Middle frontal gyrus (tissue), 1 donor: ENCODE measurements around the gene PTPN12.
"Not testable (repeated sequence)": the region's sequence is repeated elsewhere in the genome, so short reads cannot be mapped to it uniquely, and the experiment has no call there.

Experiments used
- DNase-seq: peaks from one replicate; pipeline ENCODE4 v3.0.0-alpha.2; 2015; ENCODE audit warnings: low spot score; ENCODE audit errors: extremely low spot score

PTPN12 gene

GRCh38 chr7:77579797-77580196 is 42.7 kb downstream of the PTPN12 start:
- no peak for DNase-seq

GRCh38 chr7:77580762-77581350 is 43.8 kb downstream of the PTPN12 start:
- DNase-seq: no peak

GRCh38 chr7:77587272-77587671 is 50.2 kb downstream of the PTPN12 start:
- no peak for DNase-seq

GRCh38 chr7:77600952-77601351 is 63.9 kb downstream of the PTPN12 start:
- DNase-seq: no peak

GRCh38 chr7:77606562-77606961 is 69.5 kb downstream of the PTPN12 start:
- no peak for DNase-seq

GRCh38 chr7:77619314-77619713 is 82.2 kb downstream of the PTPN12 start:
- no peak for DNase-seq

DNA sequence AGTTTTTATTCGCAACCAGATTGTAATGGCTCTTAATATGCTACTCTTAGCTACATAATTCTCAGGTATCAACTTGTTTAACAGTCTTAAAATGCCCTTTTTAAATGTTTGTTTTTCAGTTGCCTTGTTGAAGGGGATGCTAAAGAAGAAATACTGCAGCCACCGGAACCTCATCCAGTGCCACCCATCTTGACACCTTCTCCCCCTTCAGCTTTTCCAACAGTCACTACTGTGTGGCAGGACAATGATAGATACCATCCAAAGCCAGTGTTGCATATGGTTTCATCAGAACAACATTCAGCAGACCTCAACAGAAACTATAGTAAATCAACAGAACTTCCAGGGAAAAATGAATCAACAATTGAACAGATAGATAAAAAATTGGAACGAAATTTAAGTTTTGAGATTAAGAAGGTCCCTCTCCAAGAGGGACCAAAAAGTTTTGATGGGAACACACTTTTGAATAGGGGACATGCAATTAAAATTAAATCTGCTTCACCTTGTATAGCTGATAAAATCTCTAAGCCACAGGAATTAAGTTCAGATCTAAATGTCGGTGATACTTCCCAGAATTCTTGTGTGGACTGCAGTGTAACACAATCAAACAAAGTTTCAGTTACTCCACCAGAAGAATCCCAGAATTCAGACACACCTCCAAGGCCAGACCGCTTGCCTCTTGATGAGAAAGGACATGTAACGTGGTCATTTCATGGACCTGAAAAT is 89.7 kb downstream of the PTPN12 start:
- no peak for DNase-seq

DNA sequence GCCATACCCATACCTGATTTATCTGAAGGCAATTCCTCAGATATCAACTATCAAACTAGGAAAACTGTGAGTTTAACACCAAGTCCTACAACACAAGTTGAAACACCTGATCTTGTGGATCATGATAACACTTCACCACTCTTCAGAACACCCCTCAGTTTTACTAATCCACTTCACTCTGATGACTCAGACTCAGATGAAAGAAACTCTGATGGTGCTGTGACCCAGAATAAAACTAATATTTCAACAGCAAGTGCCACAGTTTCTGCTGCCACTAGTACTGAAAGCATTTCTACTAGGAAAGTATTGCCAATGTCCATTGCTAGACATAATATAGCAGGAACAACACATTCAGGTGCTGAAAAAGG is 90.2 kb downstream of the PTPN12 start:
- DNase-seq: no peak

DNA sequence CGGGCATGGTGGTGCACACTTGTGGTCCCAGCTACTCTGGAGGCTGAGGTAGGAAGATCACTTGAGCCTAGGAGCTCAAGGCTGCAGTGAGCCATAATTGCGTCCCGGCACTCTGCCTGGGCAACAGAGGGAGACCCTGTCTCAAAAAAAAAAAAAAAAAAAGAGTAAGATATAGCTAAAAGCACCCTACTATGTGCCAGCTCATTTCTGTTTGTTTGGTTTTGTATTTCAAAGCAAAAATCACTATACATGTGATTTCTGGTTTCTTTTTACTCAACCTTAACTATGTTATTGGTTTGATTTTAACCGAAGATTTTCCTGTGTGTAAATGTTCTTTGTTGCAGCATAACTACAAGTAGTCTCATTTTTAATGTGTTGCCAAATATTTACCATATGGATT is 92.7 kb downstream of the PTPN12 start:
- DNase-seq: no peak

DNA sequence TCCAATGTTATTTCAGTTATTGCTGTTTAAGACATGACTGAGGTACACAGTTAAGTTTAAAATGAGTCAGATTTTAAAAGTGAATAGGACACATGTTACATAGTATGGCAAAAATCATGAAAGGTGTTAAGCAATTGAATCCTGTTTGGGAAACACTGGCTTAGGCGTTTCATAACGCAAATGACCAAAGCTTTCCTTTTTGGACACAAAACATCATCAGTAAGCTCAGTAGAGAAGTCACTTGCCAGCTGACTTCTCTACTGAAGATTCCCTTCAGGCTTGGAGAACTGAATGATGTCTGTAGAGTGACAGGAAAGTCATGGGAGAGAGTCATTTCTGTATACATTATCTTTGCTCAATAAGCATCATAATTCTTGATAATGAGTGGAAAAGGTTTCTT is 94.7 kb downstream of the PTPN12 start:
- DNase-seq: no peak

- DNase-seq: no peak
Measured at GRCh38 chr7:77644774-77645173, 107.7 kb downstream of the PTPN12 start.

DNA sequence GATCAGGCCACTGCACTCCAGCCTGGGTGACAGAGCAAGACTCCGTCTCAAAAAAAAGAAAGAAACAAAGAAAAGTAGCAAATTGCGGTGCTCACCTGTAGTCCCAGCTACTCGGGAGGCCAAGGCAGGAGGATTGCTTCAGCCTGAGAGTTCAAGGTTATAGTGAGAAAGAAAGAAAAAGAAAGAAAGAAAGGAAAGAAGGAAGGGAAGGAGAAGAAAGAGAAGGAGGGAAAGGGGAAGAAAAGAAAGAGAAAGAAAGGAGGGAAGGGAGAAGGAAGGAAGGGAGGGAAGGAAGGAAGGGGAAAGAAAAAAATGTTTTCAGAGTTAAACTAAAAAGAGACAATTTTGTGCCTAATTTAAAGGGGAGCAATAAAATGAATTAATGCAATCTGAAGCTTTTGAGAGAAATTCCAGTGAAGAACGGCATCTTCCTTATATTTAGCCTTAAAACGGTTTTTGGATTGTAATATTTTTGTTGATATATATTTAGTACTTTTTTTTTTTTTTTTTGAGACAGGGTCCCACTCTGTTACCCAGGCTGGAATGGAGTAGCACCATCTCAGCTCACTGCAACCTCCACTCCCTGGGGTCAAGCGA is 111.7 kb downstream of the PTPN12 start:
- no peak for DNase-seq

GRCh38 chr7:77649716-77650349 is 112.7 kb downstream of the PTPN12 start:
- no peak for DNase-seq

DNA sequence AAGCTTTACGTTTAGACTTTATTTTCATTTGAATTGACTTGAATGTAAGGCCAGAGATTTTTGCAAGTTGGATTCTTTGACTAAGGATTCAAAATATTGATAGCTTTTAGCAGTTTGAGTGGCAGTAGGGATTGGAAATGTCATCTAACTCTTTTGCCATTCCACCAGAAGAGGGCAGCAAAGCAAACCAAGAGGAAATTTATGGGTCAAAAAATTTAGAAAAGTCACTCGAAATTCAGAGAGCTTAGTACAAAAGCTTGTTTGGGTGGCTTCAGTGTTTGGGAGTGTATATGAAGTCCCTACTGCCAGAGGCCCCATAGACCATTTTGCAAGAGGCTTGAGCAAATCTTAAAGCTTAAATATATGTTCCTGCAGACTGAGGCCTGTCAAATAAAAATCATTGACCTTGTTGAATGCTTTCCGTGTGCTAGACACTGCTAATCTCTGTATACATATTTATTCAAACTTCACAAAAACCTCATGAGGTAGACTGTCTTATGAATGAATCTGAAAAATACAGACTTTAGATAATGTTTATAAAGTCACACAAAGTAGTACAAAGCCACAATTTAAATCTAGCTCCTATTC is 114.6 kb downstream of the PTPN12 start:
- no peak for DNase-seq

- DNase-seq: not testable (repeated sequence)
Measured at GRCh38 chr7:77652826-77653225, 115.7 kb downstream of the PTPN12 start.

DNA sequence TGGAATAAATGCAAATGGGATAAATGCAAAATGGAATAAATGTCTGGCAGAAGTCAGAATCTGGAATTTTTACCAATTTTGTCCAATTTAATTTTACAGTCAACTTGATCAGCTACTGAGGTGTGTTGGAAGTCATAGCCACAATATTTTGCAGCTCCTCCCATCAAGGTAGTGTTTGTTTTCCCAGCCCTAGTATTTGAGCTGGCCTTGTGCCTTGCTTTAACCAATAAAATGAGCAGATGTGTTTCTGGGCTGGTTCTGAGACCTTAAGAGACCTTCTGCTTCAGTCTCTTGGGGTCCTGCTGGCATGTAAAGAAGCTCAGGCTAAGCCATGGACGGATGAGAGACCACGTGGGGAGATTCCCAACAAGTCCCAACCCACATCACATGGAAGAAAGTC is 116.5 kb downstream of the PTPN12 start:
- no peak for DNase-seq

DNA sequence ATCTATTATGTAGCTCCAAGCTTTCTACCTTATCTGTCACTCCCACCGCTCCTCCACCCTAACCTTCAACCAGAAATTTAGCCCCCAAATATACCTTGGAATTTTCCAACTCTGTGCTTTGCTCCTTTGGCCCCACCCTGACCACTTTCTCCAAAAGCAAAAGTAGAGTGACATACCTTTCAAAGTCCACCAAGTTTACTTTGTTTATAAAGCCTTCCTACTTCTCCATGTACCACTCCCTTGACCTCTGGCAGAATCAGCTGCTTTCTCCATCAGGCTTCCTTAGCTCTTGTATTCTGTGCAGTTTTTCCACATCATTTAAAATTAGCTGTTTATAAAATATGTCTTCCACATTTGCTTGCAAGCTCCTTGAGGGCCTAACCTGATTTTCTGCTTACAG is 118.3 kb downstream of the PTPN12 start:
- no peak for DNase-seq

GRCh38 chr7:77655836-77656455 is 118.9 kb downstream of the PTPN12 start:
- DNase-seq: no peak

DNA sequence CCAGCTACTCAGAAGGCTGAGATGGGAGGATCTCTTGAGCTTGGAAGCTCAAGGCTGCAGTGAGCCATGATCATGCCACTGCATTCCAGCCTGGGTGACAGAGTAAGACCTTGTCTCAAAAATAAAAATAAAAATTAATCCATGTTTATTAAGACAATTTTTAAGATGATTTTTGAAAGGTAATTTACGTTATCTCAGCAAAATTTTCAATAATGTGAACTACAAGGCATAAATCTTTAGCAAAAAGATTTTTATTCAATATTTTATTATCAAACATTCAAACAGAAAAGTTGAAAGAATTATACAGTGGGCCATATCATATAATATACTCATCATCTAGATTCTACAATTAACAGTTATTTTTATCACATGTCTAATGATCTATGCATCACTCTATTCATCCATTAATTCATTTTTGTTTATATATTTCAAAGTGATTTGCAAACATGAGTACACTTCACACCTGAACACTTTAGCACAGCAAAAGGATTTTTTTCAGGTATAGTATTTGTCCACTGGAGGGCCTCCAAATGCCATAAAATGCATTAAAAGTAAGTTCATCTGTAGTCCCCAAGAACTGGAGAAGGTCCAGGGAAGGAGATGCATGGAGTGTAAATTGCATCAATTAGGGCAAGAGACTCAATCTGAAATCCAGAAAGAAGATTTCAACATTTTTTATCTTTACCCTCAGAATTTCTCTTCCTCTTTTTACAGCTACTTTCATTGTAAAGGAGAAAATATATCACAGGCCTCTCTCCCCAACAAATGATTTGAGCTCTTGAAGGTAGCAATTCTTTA is 120.5 kb downstream of the PTPN12 start:
- DNase-seq: no peak

- DNase-seq: no peak
Measured at GRCh38 chr7:77658928-77659327, 121.8 kb downstream of the PTPN12 start.

DNA sequence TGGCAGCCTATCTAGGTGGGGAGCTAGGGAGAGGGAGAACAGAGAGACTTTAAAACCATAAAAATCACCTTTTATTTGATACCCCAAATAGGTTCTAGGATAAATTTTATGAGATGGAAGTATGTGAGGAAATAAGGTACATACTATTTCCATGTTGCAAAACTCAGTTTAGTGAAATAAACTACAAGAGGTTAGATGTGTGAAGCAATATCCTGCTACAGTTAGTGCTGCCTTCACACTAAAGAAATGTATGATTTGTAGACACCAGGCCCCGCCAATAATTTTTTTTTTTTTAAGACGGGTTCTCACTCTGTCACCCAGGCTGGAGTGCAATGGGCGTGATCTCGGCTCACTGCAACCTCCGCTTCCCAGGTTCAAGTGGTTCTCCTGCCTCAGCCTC is 124.7 kb downstream of the PTPN12 start:
- DNase-seq: no peak
